ENCODE measurements around the gene SPATA13.

Gene SPATA13

DNA sequence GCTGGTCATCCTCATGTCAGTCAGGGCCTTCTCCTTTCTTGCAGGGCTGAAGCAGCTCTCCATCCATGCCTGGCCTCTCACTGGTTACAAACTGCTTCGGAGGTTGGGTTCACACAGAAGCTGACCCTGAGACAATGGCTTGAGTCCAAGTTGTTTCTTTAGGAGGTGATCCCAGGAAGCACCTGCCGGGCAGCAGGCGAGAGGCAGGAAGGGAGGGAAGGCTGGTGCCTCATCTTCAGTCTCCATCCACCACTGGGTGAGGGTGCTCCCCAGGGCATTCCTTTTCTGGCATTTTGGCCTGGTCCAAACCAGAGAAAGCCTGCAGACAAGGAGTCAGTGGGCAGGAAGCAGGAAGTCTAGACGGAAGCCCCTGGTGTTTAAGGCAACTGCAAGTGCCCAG is 17.6 kb upstream of the SPATA13 start:
- peak overlapping the region; percentile 15 to 59 (median 42) for H3K27ac Mint-ChIP-seq
- TF ChIP-seq, protein P1, sequence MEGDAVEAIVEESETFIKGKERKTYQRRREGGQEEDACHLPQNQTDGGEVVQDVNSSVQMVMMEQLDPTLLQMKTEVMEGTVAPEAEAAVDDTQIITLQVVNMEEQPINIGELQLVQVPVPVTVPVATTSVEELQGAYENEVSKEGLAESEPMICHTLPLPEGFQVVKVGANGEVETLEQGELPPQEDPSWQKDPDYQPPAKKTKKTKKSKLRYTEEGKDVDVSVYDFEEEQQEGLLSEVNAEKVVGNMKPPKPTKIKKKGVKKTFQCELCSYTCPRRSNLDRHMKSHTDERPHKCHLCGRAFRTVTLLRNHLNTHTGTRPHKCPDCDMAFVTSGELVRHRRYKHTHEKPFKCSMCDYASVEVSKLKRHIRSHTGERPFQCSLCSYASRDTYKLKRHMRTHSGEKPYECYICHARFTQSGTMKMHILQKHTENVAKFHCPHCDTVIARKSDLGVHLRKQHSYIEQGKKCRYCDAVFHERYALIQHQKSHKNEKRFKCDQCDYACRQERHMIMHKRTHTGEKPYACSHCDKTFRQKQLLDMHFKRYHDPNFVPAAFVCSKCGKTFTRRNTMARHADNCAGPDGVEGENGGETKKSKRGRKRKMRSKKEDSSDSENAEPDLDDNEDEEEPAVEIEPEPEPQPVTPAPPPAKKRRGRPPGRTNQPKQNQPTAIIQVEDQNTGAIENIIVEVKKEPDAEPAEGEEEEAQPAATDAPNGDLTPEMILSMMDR (IDR thresholded peaks at IDR 0.05; ENCODE audit: unreplicated experiment in 3 of 3), result no peak
- no peaks in the 10 kb centered on the region for H3K27me3 Mint-ChIP-seq (ENCODE audit: low read depth)
- H3K4me3 Mint-ChIP-seq, result no peak overlapping the region
- H3K9me3 Mint-ChIP-seq, result no peaks in the 10 kb centered on the region
- peaks cover 23% of the 10 kb centered on the region for H3K4me1 Mint-ChIP-seq
- H3K36me3 Mint-ChIP-seq (ENCODE audit: low read depth), result no peaks in the 10 kb centered on the region

DNA sequence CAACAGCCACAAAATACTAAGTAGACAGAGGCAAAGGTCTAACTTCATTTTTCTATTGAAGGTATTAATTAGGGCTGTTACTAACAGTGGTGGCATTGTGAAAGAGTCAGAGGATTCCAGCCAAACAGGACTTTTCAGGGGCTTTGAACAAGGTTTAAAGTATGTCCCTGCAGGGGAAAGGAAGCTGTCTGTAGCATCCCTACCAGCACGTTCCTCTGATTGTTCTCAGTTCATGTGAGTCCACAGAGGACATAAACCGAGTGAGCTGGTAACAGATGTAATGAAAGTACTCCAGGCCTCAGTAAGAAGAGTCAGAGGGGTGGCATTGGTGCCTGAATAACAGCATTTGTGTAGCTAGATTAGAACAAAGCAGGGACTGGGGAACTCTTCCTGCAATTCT is 15.3 kb upstream of the SPATA13 start:
- H3K27me3 Mint-ChIP-seq (ENCODE audit: low read depth), result no peaks in the 10 kb centered on the region
- H3K4me1 Mint-ChIP-seq, result peaks cover 28% of the 10 kb centered on the region
- H3K27ac Mint-ChIP-seq, result peak overlapping the region in 2 of 3 experiments; percentile 6 to 16
- TF ChIP-seq, protein P1 (IDR thresholded peaks at IDR 0.05; ENCODE audit: unreplicated experiment in 3 of 3), result no peak
- H3K36me3 Mint-ChIP-seq (ENCODE audit: low read depth), result no peaks in the 10 kb centered on the region
- no peaks in the 10 kb centered on the region for H3K9me3 Mint-ChIP-seq
- H3K4me3 Mint-ChIP-seq, result no peak overlapping the region

DNA sequence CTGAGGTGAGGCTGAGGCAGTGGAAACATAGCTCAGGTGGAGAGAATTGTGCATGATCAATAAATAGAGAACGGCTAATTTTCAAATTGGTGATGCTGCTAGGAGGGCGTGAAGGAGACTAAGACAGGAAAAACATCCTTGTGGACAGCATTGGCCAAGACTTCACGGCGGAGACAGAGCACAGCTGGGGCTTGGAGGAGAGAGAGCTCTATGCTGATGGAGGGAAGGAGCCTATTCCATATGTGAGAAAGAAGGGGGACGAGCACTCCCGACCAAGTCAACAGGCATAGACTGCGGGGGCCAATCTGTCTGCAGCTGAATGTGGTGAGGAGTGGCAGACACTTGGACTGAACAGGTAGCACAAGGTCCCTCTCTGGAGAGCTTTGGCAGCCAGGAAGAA is 14.8 kb upstream of the SPATA13 start:
- no peaks in the 10 kb centered on the region for H3K27me3 Mint-ChIP-seq (ENCODE audit: low read depth)
- H3K4me3 Mint-ChIP-seq, result no peak overlapping the region
- peak overlapping the region in 2 of 3 experiments; percentile 6 to 16 for H3K27ac Mint-ChIP-seq
- H3K9me3 Mint-ChIP-seq, result no peaks in the 10 kb centered on the region
- no peaks in the 10 kb centered on the region for H3K36me3 Mint-ChIP-seq (ENCODE audit: low read depth)
- H3K4me1 Mint-ChIP-seq, result peaks cover 28% of the 10 kb centered on the region
- TF ChIP-seq, protein P1 (IDR thresholded peaks at IDR 0.05; ENCODE audit: unreplicated experiment in 3 of 3), result no peak

DNA sequence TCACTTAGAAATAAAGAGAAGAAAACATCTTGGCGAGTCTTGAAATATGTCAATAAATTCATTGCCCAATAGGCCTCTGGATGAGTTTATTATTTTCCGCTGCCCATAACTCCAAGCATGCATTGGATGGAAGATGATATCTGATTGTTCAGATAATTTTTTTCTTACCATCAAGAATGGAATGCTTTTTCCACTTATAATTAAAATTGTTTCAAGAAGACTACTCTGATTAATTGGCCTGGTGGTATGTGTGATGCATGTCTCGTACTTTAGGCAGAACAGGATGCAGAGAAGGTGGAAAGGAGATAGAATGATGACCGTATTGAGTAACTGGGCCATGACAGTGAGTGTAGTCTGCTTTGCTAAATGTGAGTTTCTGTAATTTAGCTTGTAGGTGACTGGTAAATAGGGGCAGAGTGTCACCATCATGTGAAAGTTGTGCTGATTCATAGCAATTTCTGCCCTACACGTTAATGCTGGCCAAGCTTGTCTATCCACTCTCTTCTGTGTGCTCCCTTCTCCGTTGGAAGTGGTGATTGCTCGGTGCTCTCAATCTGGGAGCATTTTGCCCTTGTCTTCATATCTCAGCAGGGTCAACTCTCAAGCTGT is 13.5 kb upstream of the SPATA13 start:
- TF ChIP-seq, protein P1 (IDR thresholded peaks at IDR 0.05; ENCODE audit: unreplicated experiment in 3 of 3), result no peak
- Mint-ChIP-seq H3K27ac (peak overlapping the region in 1 of 3 experiments; percentile 89), H3K36me3 (ENCODE audit: low read depth) (no peaks in the 10 kb centered on the region), H3K4me1 (peaks cover 20% of the 10 kb centered on the region), H3K9me3 (no peaks in the 10 kb centered on the region), H3K4me3 (no peak overlapping the region), H3K27me3 (ENCODE audit: low read depth) (no peaks in the 10 kb centered on the region)

DNA sequence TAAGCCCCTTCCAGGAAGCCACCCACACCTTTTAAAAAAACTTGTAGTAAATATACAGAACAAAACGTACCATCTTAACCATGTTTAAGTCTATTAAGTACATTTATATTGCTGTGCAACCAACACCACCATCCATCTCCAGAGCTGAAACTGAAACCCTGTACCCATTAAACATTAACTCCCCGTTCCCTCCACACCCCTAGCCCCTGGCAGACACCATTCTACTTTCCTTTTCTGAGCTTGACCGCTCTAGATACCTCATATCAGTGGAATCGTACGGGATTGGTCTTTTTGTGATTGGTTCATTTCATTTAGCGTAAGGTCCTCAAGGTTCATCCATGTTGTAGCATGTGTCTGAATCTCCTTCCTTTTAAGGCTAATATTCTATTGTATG is 13.0 kb upstream of the SPATA13 start:
- Mint-ChIP-seq H3K27me3 (ENCODE audit: low read depth) (no peaks in the 10 kb centered on the region), H3K27ac (peak overlapping the region in 1 of 3 experiments; percentile 89), H3K4me3 (no peak overlapping the region), H3K36me3 (ENCODE audit: low read depth) (no peaks in the 10 kb centered on the region), H3K4me1 (peaks cover 15% of the 10 kb centered on the region), H3K9me3 (no peaks in the 10 kb centered on the region)
- TF ChIP-seq, protein P1 (IDR thresholded peaks at IDR 0.05; ENCODE audit: unreplicated experiment in 3 of 3), result no peak
